HepG2 (cell line): ENCODE measurements around the gene AFDN. TPM values are rescaled to one million over a fixed set of nuclear protein-coding genes. Genes with fewer than 3 reads are reported as not detected.

Source experiments
- BRCA1 ChIP-seq: sonication (generic); formaldehyde crosslinking; IDR thresholded peaks from 2 replicates; pipeline ENCODE4 v1.4.0; 2020; ENCODE audit warnings: missing genetic modification reagents
- CBFB ChIP-seq: sonication (generic); formaldehyde crosslinking; IDR thresholded peaks from 2 replicates; pipeline ENCODE4 v1.4.0; 2020; ENCODE audit warnings: missing genetic modification reagents
- CC2D1A ChIP-seq: sonication (generic); formaldehyde crosslinking; IDR thresholded peaks from 2 replicates; pipeline ENCODE4 v1.8.1; 2023; ENCODE audit warnings: mild to moderate bottlenecking, missing genetic modification reagents
- CENPBD1 ChIP-seq: sonication (generic); formaldehyde crosslinking; IDR thresholded peaks from 2 replicates; pipeline ENCODE4 v1.8.0; 2022; ENCODE audit warnings: missing genetic modification reagents, low read depth, mild to moderate bottlenecking, borderline replicate concordance
- FLYWCH1 ChIP-seq: sonication (generic); formaldehyde crosslinking; IDR thresholded peaks from 2 replicates; pipeline ENCODE4 v1.8.1; 2023; ENCODE audit warnings: mild to moderate bottlenecking, missing genetic modification reagents
- FOSL1 ChIP-seq: sonication (generic); formaldehyde crosslinking; IDR thresholded peaks from 2 replicates; pipeline ENCODE4 v1.9.0; 2021; ENCODE audit warnings: missing genetic modification reagents, borderline replicate concordance
- FOSL2 ChIP-seq: sonication (generic); formaldehyde crosslinking; IDR thresholded peaks from 2 replicates; pipeline ENCODE4 v1.4.0; 2020; ENCODE audit warnings: missing genetic modification reagents
- GATAD1 ChIP-seq: IDR thresholded peaks from 2 replicates; pipeline ENCODE4 v1.6.1; 2016; ENCODE audit warnings: missing genetic modification reagents, missing compliant biosample characterization
- PRDM10 ChIP-seq: sonication (generic); formaldehyde crosslinking; IDR thresholded peaks from 2 replicates; pipeline ENCODE4 v1.4.0; 2020; ENCODE audit warnings: low read depth, missing genetic modification reagents
- SATB2 ChIP-seq: sonication (generic); formaldehyde crosslinking; IDR thresholded peaks from 2 replicates; pipeline ENCODE4 v1.5.0; 2020; ENCODE audit warnings: missing genetic modification reagents
- SIN3B ChIP-seq: fragments of 150-350 bp; IDR thresholded peaks from 2 replicates; pipeline ENCODE4 v1.6.1; 2014; ENCODE audit warnings: low read length
- U2AF1 ChIP-seq: fragments of 200-400 bp; formaldehyde crosslinking; optimal IDR thresholded peaks from 2 replicates; pipeline ENCODE3; 2017; ENCODE audit warnings: mild to moderate bottlenecking, low read depth, low read length
- ZIK1 ChIP-seq: sonication (generic); formaldehyde crosslinking; IDR thresholded peaks from 2 replicates; pipeline ENCODE4 v1.5.0; 2020; ENCODE audit warnings: mild to moderate bottlenecking, low read depth, missing genetic modification reagents, borderline replicate concordance
- ZMYM2 ChIP-seq: sonication (generic); formaldehyde crosslinking; IDR thresholded peaks from 2 replicates; pipeline ENCODE4 v1.8.0; 2022; ENCODE audit warnings: mild to moderate bottlenecking, missing genetic modification reagents
- ZNF12 ChIP-seq: sonication (generic); formaldehyde crosslinking; IDR thresholded peaks from 2 replicates; pipeline ENCODE4 v1.5.0; 2020; ENCODE audit warnings: missing genetic modification reagents
- ZNF362 ChIP-seq: sonication (generic); formaldehyde crosslinking; IDR thresholded peaks from 2 replicates; pipeline ENCODE4 v1.4.0; 2020; ENCODE audit warnings: missing genetic modification reagents, mild to moderate bottlenecking, borderline replicate concordance
- ZNF501 ChIP-seq: sonication (generic); formaldehyde crosslinking; IDR thresholded peaks from 2 replicates; pipeline ENCODE4 v1.5.1; 2020; ENCODE audit warnings: mild to moderate bottlenecking, moderate library complexity, missing genetic modification reagents
- ZNF674 ChIP-seq: sonication (generic); formaldehyde crosslinking; IDR thresholded peaks from 2 replicates; pipeline ENCODE4 v1.5.0; 2020; ENCODE audit warnings: low read depth, mild to moderate bottlenecking, missing genetic modification reagents
- ZNF768 ChIP-seq: sonication (generic); formaldehyde crosslinking; IDR thresholded peaks from 2 replicates; pipeline ENCODE4 v1.4.0; 2020; ENCODE audit warnings: missing genetic modification reagents
- ZSCAN31 ChIP-seq: sonication (generic); formaldehyde crosslinking; IDR thresholded peaks from 2 replicates; pipeline ENCODE4 v1.5.0; 2020; ENCODE audit warnings: low read depth, mild to moderate bottlenecking, missing genetic modification reagents
- ZSCAN5A ChIP-seq: sonication (generic); formaldehyde crosslinking; IDR thresholded peaks from 2 replicates; pipeline ENCODE4 v1.8.0; 2022; ENCODE audit warnings: mild to moderate bottlenecking, missing genetic modification reagents, borderline replicate concordance
- polyA plus RNA-seq, 8 experiments: library from polyadenylated mRNA; depleted of rRNA in 3 of 8; stranded (reverse) in 7 of 8; unstranded in 1 of 8; fragments of >200 nt; fragmentation: Illumina TruSeq in 4 of 8; extraction: Trizol in 4 of 8; gene quantifications; 2 replicates each; pipeline versions ENCODE4 v1.2.1 to v1.2.3, GENCODE V29; 2011 to 2016; ENCODE audit warnings: low read depth in 4 of 8, missing spikeins in 1 of 8, mixed read lengths in 1 of 8; ENCODE audit not compliant: insufficient read depth in 1 of 8
- total RNA-seq, 5 experiments: library from RNA; depleted of rRNA; stranded (reverse); fragments of >200 nt; fragmentation: Illumina TruSeq; extraction: Trizol; gene quantifications; 2 replicates each; pipeline ENCODE4 v1.2.3, GENCODE V29; 2016; ENCODE audit warnings: low read depth in 1 of 5
- TF ChIP-seq, protein P1 (sequence below), 2 experiments: sonication (generic) in 1 of 2; formaldehyde crosslinking in 1 of 2; IDR thresholded peaks; 2 replicates each; pipeline versions ENCODE4 v1.5.1 to v1.6.1; 2011 to 2020; ENCODE audit warnings: borderline replicate concordance in 1 of 2, low read depth in 1 of 2, low read length in 1 of 2, mild to moderate bottlenecking in 1 of 2, missing genetic modification reagents in 1 of 2, moderate library complexity in 1 of 2

AFDN gene
- total and polyA plus RNA-seq, 2 of the 13 experiments (the other 11 are each of a cell fraction or from before 2014, with no cell fraction given) = 136 to 151 TPM

- TF ChIP-seq, protein P1, sequence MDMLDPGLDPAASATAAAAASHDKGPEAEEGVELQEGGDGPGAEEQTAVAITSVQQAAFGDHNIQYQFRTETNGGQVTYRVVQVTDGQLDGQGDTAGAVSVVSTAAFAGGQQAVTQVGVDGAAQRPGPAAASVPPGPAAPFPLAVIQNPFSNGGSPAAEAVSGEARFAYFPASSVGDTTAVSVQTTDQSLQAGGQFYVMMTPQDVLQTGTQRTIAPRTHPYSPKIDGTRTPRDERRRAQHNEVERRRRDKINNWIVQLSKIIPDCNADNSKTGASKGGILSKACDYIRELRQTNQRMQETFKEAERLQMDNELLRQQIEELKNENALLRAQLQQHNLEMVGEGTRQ (IDR thresholded peaks at IDR 0.05; ENCODE audit: low read depth, low read length) = no peak
- TF ChIP-seq, protein P1 (CRISPR knock-in tag; IDR thresholded peaks at IDR 0.05; ENCODE audit: borderline replicate concordance) = no peak
- TF ChIP-seq GATAD1 (CRISPR knock-in tag) (no peak), ZNF674 (CRISPR knock-in tag) (no peak), ZNF362 (CRISPR knock-in tag) (no peak), ZSCAN31 (CRISPR knock-in tag) (no peak), FLYWCH1 (CRISPR knock-in tag) (no peak), ZNF12 (CRISPR knock-in tag) (peak; percentile 79; the same call in 1 of the 2 replicates), FOSL1 (CRISPR knock-in tag) (no peak), PRDM10 (0 out of 2 replicates have a peak, but pooled peaks have one; percentile 14), FOSL2 (peak; percentile 96), ZMYM2 (CRISPR knock-in tag) (peak; percentile 65; the same call in 1 of the 2 replicates), ZNF768 (CRISPR knock-in tag) (no peak), SIN3B (no peak), ZIK1 (no peak), BRCA1 (CRISPR knock-in tag) (no peak), CENPBD1 (CRISPR knock-in tag) (no peak), ZSCAN5A (CRISPR knock-in tag) (no peak), U2AF1 (no peak), CBFB (CRISPR knock-in tag) (peak; percentile 66; the same call in 1 of the 2 replicates), CC2D1A (no peak), ZNF501 (CRISPR knock-in tag) (no peak), SATB2 (CRISPR knock-in tag) (no peak)
Measured at GRCh38 chr6:167855825-167856425, 29.2 kb downstream of the AFDN start (continued).
